MM.1S (cell line): Measurements from ENCODE around the gene THOC3.
"Not testable (repeated sequence)": the region's sequence is repeated elsewhere in the genome, so short reads cannot be mapped to it uniquely, and the experiment has no call there.

ENCODE experiments used
- DNase-seq: peaks from one replicate; pipeline ENCODE4 v3.0.0-alpha.2; 2015
- H2AFZ ChIP-seq: fragments of 300-600 bp; sonication (generic); 2 replicates; pipeline ENCODE4 v1.6.0; 2016; ENCODE audit warnings: antibody characterized with exemption, low read length
- H3F3A ChIP-seq: fragments of 300-600 bp; sonication (generic); 2 replicates; pipeline ENCODE4 v1.6.1; 2016; ENCODE audit warnings: mild to moderate bottlenecking, antibody characterized with exemption, low read length, moderate library complexity, mixed read lengths; ENCODE audit not compliant: insufficient read depth
- H3K27ac ChIP-seq: fragments of 300-600 bp; sonication (generic); 2 replicates; pipeline ENCODE4 v1.5.1; 2016; ENCODE audit warnings: mild to moderate bottlenecking, low read length
- H3K27me3 ChIP-seq: fragments of 300-600 bp; sonication (generic); replicated peaks from 2 replicates; pipeline ENCODE4 v1.6.0; 2016; ENCODE audit warnings: low read length; ENCODE audit not compliant: insufficient read depth
- H3K36me3 ChIP-seq: fragments of 300-600 bp; sonication (generic); replicated peaks from 2 replicates; pipeline ENCODE4 v1.6.1; 2016; ENCODE audit warnings: mild to moderate bottlenecking, low read length, mixed read lengths; ENCODE audit not compliant: insufficient read depth
- H3K4me1 ChIP-seq: fragments of 300-600 bp; sonication (generic); 2 replicates; pipeline ENCODE4 v1.6.1; 2016; ENCODE audit warnings: low read length, mixed read lengths
- H3K4me2 ChIP-seq: fragments of 300-600 bp; sonication (generic); 2 replicates; pipeline ENCODE4 v1.6.0; 2016; ENCODE audit warnings: low read depth, low read length
- H3K4me3 ChIP-seq: fragments of 300-600 bp; sonication (generic); 2 replicates; pipeline ENCODE4 v1.5.1; 2016; ENCODE audit warnings: low read length, mixed read lengths
- H3K79me2 ChIP-seq: fragments of 300-600 bp; sonication (generic); 2 replicates; pipeline ENCODE4 v1.6.1; 2016; ENCODE audit warnings: mixed run types, low read length, mixed read lengths
- H3K9ac ChIP-seq: fragments of 300-600 bp; sonication (generic); 2 replicates; pipeline ENCODE4 v1.6.1; 2016; ENCODE audit warnings: low read length, mixed read lengths
- H3K9me2 ChIP-seq: fragments of 300-600 bp; sonication (generic); replicated peaks from 2 replicates; pipeline ENCODE4 v1.6.1; 2016; ENCODE audit warnings: mild to moderate bottlenecking, low read length, mixed read lengths; ENCODE audit not compliant: insufficient read depth
- H3K9me3 ChIP-seq: fragments of 300-600 bp; sonication (generic); replicated peaks from 2 replicates; pipeline ENCODE4 v1.6.1; 2016; ENCODE audit warnings: mild to moderate bottlenecking, low read length, mixed read lengths; ENCODE audit not compliant: insufficient read depth
- H4K20me1 ChIP-seq: fragments of 300-600 bp; sonication (generic); 2 replicates; pipeline ENCODE4 v1.6.1; 2016; ENCODE audit warnings: mild to moderate bottlenecking, low read length, moderate library complexity, mixed read lengths; ENCODE audit not compliant: insufficient read depth

Gene THOC3

DNA sequence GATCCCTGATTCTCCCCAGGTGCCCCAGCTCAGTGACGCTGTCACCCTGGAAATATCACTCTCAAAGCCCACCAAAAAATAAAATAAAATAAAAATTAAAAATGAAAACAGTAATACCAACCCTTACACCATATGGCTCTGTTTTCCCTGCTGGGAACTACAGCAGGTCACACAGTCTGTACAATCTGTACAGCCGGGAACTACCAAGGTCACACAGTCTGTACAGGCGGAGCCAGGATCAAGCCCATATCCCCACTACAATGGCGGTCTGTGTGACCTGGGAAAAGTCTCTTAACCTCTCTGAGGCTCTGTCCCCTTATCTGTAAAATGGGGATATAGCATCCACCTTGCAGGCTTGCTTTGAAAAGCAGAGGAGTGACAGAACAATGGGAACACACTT, 29.4 kb upstream of the THOC3 start:
- H3K9me3 ChIP-seq, H3K4me2 ChIP-seq, DNase-seq, H3K36me3 ChIP-seq, H3K4me3 ChIP-seq, H3K27me3 ChIP-seq, H3F3A ChIP-seq, H3K79me2 ChIP-seq, H3K9ac ChIP-seq, H3K4me1 ChIP-seq, H2AFZ ChIP-seq, H3K27ac ChIP-seq, H3K9me2 ChIP-seq, H4K20me1 ChIP-seq: not testable (repeated sequence)

DNA sequence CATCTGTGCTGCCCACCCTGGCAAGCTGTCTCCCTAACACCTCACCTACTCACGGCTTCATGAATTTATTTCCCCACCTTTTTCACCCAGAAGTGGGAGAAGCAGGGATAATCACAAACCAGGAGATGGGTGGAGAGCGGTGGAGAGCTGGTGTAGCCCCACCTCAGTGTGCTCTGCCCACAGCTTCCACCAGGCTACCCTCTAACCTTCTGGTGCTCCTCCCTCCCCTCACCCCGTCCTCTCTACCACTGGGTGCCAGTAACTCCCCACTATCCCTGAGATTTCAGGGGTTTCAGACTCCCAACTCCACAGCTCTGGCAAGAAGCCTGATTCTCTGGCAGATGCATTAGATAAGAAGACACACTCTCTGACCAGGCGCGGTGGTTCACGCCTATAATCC, 28.7 kb upstream of the THOC3 start:
- H3F3A ChIP-seq, DNase-seq, H4K20me1 ChIP-seq, H3K4me2 ChIP-seq, H3K4me3 ChIP-seq, H3K9me2 ChIP-seq, H3K27me3 ChIP-seq, H3K9ac ChIP-seq, H2AFZ ChIP-seq, H3K9me3 ChIP-seq, H3K79me2 ChIP-seq, H3K4me1 ChIP-seq, H3K27ac ChIP-seq, H3K36me3 ChIP-seq: not testable (repeated sequence)

DNA sequence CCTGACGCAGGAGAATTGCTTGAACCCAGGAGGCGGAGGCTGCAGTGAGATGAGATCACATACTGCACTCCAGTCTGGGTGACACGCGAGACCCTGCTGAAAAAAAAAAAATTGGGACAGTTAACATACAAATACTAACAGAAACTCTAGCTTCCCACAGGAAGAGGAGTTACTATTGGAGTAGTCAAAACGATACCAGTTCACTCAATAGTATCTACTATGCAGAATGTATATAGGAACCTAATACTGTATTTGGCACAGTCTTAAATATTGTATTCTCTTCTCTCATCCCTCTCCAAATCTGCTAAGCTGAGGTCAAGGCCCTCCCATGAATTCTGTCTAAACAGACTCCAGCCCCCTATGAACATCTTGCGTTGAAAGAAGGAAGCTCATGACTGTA, 27.4 kb upstream of the THOC3 start:
- not testable (repeated sequence) for H3K9me3 ChIP-seq, H3K4me1 ChIP-seq, H3K9ac ChIP-seq, DNase-seq, H4K20me1 ChIP-seq, H3F3A ChIP-seq, H3K27me3 ChIP-seq, H3K27ac ChIP-seq, H2AFZ ChIP-seq, H3K9me2 ChIP-seq, H3K4me3 ChIP-seq, H3K79me2 ChIP-seq, H3K36me3 ChIP-seq, H3K4me2 ChIP-seq

DNA sequence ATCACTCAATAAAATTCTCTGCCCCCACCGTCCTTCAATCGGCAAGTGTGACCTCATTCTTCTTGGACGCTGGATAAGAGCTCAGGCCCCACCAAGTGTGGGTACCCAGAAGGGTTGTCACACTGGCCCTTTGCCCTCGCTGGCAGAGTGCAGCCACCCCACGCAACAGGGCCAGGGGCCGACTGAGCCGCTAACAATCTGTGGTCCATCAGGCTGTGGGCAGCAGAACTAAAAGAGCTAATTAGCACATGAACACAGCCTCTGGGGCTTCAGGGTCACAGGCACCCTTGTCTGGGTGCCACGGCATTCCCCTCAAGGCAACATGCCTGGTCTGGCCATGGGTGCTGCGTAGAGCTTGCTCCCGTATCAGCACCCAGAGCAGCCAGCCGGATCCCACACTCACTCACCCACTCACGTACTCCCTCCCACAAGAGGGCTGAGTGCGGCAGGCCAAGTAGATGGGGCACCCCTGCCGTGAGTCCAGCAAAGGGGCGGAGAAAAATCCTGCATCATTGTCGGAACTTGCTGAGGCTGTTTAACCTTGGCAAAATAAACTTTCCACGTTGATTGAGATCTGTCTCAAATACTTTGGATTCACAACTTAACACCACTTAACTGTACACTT, 11.4 kb upstream of the THOC3 start:
- H3K9ac ChIP-seq, H3K4me2 ChIP-seq, H3K79me2 ChIP-seq, H3K27me3 ChIP-seq, DNase-seq, H3K9me2 ChIP-seq, H3K4me3 ChIP-seq, H3K9me3 ChIP-seq, H3K4me1 ChIP-seq, H3F3A ChIP-seq, H2AFZ ChIP-seq, H3K36me3 ChIP-seq, H4K20me1 ChIP-seq, H3K27ac ChIP-seq: not testable (repeated sequence)

DNA sequence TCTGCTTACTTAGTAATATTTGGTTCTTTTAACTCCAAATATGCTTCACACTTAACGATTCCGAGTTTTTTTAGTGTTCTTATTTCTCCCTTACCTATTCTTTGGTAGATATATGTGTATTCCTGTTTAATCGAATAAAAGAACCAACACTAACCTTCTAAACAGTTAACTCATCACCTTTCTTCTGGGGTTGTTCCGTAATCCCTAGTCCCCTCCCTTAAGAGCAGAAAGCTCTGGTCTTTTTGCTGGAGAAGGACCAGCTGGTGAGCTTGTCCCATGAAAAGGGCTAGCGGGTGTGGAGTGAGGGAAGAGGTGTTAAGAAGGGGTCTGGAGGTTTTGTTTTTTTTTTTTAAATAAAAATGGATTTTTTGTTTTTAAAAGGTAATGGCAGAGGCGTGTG, 266 bp upstream of the THOC3 start:
- not testable (repeated sequence) for H3K9ac ChIP-seq, H3K36me3 ChIP-seq, H3K9me2 ChIP-seq, H3K4me1 ChIP-seq, H4K20me1 ChIP-seq, DNase-seq, H3K4me3 ChIP-seq, H3K9me3 ChIP-seq, H3F3A ChIP-seq, H2AFZ ChIP-seq, H3K79me2 ChIP-seq, H3K27me3 ChIP-seq, H3K4me2 ChIP-seq, H3K27ac ChIP-seq

DNA sequence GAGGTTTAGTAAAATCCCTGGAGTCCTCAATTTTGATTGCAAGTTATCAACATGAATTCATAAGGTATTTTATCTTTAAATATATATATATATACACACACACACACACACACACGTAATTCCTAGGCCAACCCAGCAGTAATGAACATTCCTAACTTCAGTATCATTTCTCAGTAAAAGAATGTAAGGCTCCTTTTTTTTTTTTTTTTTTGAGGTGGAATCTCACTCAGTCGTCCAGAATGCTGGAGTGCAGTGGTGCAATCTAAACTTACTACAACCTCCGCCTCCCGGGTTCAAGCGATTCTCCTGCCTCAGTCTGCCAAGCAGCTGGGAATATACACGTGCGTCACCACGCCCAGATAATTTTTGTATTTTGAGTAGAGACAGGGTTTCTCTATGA, 5.8 kb downstream of the THOC3 start:
- not testable (repeated sequence) for H3K79me2 ChIP-seq, H3K4me2 ChIP-seq, H3F3A ChIP-seq, H3K4me1 ChIP-seq, H3K36me3 ChIP-seq, H3K27me3 ChIP-seq, H3K4me3 ChIP-seq, H4K20me1 ChIP-seq, H3K27ac ChIP-seq, H3K9me2 ChIP-seq, H3K9me3 ChIP-seq, H3K9ac ChIP-seq, DNase-seq, H2AFZ ChIP-seq

DNA sequence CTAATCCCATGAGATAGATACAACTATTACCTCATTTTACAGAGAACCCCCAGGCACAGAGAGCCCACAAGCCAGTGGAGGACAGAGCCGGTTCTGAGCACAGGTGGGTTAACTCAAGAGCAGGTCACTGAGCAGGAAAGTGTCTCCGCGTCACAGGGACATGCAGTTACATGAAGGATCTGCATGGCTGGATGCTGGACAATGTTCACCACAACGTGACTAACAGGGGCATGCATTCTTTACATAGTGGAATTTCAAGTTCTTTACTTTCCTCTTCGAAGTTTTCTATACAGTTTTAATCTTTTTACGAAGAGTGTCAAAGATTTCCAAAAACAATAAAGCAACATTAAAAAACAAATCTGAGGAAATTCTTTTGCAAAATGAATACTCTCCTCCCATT, 7.9 kb downstream of the THOC3 start:
- not testable (repeated sequence) for H3K9me3 ChIP-seq

DNA sequence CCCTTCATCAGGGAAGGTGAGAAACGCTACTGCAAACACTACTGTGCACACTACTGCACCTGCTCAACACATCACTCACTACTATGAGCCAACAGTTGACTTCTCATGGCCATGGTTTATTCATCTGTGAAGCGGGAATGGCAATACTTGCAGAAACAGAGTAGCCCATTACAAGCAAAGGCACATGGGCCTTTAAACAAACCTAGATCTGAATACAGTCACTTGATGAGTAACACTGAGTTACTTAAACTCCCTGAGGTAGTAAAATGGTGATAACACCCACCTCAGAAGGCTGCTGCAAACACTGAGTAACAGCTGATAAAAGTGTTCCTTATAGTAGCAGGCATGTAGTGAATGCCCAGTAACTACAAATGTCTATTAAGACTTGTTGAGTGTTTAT, 9.6 kb downstream of the THOC3 start:
- H3F3A ChIP-seq, H3K79me2 ChIP-seq, H3K4me1 ChIP-seq, H3K27ac ChIP-seq, H4K20me1 ChIP-seq, H3K9ac ChIP-seq, H3K4me3 ChIP-seq, H3K4me2 ChIP-seq, DNase-seq, H3K36me3 ChIP-seq, H3K9me3 ChIP-seq, H2AFZ ChIP-seq, H3K9me2 ChIP-seq, H3K27me3 ChIP-seq: not testable (repeated sequence)

More for the DNA sequence above, 7.9 kb downstream of the THOC3 start:
- H3K27ac ChIP-seq, H4K20me1 ChIP-seq, H3K9me2 ChIP-seq, H3K27me3 ChIP-seq, H3K9ac ChIP-seq, H3F3A ChIP-seq, H3K4me2 ChIP-seq, H3K36me3 ChIP-seq, H3K79me2 ChIP-seq, H3K4me1 ChIP-seq, DNase-seq, H3K4me3 ChIP-seq, H2AFZ ChIP-seq: not testable (repeated sequence)
